AG09309 (cell line): ENCODE results near the gene DOCK9.

Experiments used
- DNase-seq: peaks from one replicate; pipeline ENCODE4 v3.0.0-alpha.2; 2010; ENCODE audit warnings: low read depth
- H3K4me3 ChIP-seq: 2 replicates; pipeline ENCODE4 v1.5.1; 2011; ENCODE audit warnings: mild to moderate bottlenecking, low read depth, low read length, moderate library complexity; ENCODE audit not compliant: control insufficient read depth
- TF ChIP-seq, protein P1 (sequence below): IDR thresholded peaks from 2 replicates; pipeline ENCODE4 v1.5.1; 2011; ENCODE audit warnings: mild to moderate bottlenecking, low read depth, low read length, inconsistent platforms; ENCODE audit not compliant: insufficient read depth, control insufficient read depth; ENCODE audit errors: missing control alignments

The DOCK9 gene

DNA sequence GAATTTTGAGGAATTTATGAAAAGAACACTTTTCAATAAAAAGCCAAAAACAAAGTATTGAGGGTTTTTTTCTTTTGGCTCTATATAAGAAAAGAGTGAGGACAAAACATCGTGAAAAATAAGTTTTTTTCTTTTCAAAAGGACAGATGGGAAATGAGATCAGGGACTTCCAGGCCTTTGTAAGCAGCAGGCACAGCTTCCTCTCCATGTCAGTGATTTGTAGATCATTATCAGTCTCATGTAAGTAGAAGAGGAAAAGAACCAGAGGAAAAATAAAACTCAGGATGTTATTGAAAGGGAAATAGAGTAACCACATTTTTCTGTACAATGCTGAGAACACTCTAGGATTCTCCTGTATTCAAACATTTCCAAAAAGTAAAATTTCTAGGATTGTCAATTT, 29.9 kb downstream of the DOCK9 start:
- H3K4me3 ChIP-seq = no peak overlapping the region

DNA sequence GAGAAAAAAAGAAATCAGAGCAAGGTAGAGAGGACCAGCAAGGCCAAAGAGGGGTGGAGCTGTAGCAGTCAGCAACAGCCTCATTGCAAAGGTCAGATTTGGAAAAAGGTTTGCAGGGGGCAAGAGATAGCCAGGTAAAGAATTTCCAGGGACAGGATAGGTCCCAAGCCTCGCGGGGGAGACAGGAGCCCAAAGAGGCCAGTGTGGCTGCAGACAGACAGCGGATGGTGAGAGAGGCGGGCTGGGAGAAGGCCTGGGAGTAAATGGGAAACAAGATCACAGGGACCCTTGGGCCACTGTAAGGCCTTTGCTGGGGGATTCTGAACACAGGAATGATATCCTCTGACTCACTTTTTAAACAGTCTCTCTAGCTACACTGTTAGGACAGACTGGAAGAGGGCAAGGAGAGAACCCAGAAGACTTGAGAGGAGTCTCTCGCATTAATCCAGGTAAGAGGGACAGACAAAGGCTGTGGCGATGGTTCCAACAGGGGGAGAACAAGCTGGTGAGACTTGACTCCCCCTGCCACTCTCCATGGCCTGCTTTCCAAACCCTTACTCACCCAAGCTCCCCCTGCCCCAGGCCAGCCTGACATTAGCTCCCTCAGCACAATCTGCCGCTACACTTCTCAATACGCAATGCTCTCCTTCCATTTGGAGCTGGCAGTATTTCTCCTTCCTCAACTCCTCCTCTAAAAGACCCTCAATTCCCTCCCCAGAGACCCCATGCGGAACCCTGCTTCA, 31.8 kb downstream of the DOCK9 start:
- DNase-seq = no peak
- TF ChIP-seq, protein P1, sequence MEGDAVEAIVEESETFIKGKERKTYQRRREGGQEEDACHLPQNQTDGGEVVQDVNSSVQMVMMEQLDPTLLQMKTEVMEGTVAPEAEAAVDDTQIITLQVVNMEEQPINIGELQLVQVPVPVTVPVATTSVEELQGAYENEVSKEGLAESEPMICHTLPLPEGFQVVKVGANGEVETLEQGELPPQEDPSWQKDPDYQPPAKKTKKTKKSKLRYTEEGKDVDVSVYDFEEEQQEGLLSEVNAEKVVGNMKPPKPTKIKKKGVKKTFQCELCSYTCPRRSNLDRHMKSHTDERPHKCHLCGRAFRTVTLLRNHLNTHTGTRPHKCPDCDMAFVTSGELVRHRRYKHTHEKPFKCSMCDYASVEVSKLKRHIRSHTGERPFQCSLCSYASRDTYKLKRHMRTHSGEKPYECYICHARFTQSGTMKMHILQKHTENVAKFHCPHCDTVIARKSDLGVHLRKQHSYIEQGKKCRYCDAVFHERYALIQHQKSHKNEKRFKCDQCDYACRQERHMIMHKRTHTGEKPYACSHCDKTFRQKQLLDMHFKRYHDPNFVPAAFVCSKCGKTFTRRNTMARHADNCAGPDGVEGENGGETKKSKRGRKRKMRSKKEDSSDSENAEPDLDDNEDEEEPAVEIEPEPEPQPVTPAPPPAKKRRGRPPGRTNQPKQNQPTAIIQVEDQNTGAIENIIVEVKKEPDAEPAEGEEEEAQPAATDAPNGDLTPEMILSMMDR = no peak
- no peak overlapping the region for H3K4me3 ChIP-seq

More for the DNA sequence above, 29.9 kb downstream of the DOCK9 start:
- DNase-seq = no peak
- TF ChIP-seq, protein P1 = no peak

DNA sequence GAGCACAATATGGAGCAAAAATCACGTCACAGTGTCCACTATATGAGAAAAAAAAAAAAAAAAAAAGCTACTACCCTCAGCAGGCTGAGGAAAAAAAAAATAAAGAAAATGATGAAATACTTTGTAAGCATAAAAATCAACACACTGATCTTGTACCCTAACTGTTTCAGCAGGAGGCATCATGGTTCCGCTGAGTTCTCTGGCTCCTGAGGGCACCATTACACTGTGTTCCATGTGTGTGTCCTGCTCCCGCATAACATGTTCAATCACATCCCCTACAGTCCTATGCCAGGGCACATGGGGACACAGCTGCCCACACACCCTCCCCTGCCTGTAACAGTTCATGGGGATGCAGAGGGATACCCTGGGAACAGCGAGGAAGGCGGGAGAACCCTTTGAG, 33.5 kb downstream of the DOCK9 start:
- no peak overlapping the region for H3K4me3 ChIP-seq
- TF ChIP-seq, protein P1 = no peak
- no peak for DNase-seq

DNA sequence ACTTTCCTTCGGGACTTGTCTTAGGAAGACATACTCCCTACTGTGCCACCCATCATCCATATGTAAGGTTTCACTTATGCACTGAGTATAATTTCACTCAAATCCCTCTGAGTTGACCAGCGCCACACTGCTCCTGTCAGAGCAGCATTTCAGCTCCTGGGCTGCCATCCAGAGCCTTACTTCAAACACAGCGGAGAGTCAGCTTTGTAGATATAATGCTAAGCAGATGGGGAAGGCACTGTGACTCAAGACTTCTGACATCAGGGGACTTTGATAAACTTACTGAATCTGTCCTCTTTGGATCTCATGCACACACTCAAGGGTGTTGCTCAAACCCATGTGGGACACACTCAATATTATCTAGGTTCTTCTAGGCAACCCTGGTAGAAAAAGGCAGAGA, 34.9 kb downstream of the DOCK9 start:
- TF ChIP-seq, protein P1 = no peak
- DNase-seq = no peak
- H3K4me3 ChIP-seq = no peak overlapping the region

DNA sequence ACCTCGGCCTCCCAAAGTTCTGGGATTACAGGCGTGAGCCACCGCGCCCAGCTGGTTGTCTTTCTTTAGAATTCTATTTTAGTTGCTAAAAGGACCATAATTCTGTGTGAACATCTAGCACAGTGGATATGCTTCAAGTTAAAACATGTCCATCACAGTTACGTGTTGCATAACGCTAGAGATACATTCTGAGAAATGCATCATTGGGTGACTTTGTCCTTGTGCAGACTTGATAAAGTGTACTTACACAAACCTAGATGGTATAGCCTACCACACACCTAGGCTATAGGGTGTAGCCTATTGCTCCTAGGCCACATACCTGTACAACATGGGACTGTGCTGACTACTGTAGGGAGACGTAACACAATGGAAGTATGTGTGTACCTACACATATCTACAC, 35.4 kb downstream of the DOCK9 start:
- TF ChIP-seq, protein P1 = no peak
- no peak overlapping the region for H3K4me3 ChIP-seq
- DNase-seq = no peak

DNA sequence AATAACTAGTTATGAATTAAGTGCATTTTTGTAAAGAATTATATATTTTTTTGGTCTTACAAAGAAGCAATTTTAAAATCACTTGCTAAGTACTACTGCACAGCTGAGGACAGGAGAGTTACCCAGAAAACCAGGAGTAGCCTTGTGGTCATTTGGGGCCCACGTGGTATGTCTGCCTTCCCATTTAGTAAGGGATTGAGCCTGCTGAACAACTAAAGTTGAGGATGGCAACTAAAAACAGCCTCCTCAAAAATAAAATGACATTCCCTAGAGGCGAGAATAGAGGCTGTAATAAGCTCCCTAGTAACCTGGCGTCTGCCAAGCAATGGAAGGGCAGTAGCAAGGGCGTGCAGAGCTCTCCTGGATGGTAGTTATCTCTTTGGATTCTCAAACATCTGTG, 36.3 kb downstream of the DOCK9 start:
- TF ChIP-seq, protein P1 = no peak
- DNase-seq = no peak

More for the DNA sequence above, 36.3 kb downstream of the DOCK9 start:
- no peak overlapping the region for H3K4me3 ChIP-seq
